Neutrophil (primary cell): Measurements from ENCODE around the gene EP400.

Experiments
- H3K27ac ChIP-seq: fragments of 200-600 bp; sonication (generic); 2 replicates; pipeline ENCODE4 v1.5.1; 2016; ENCODE audit warnings: mild to moderate bottlenecking, moderate library complexity
- H3K27me3 ChIP-seq: fragments of 200-600 bp; sonication (generic); 2 replicates; pipeline ENCODE4 v1.6.0; 2016; ENCODE audit warnings: mild to moderate bottlenecking
- H3K36me3 ChIP-seq: fragments of 200-600 bp; sonication (generic); 2 replicates; pipeline ENCODE4 v1.5.1; 2017
- H3K4me1 ChIP-seq, 2 experiments: fragments of 200-600 bp in 1 of 2; sonication (generic) in 1 of 2; 1 replicate in 1 of 2; 2 replicates in 1 of 2; pipeline versions ENCODE4 v1.5.1 to v1.6.1; 2013 to 2016; ENCODE audit warnings: low read depth in 1 of 2, low read length in 1 of 2, mild to moderate bottlenecking in 1 of 2, moderate library complexity in 1 of 2; ENCODE audit not compliant: control insufficient read depth in 1 of 2, insufficient read depth in 1 of 2
- H3K4me3 ChIP-seq, 2 experiments: fragments of 200-600 bp in 1 of 2; sonication (generic) in 1 of 2; 1 replicate in 1 of 2; 2 replicates in 1 of 2; pipeline ENCODE4 v1.5.1; 2013 to 2016; ENCODE audit warnings: low read depth in 1 of 2, low read length in 1 of 2, mild to moderate bottlenecking in 1 of 2, moderate library complexity in 1 of 2
- H3K9me3 ChIP-seq: fragments of 200-600 bp; sonication (generic); 2 replicates; pipeline ENCODE4 v1.5.1; 2016
- CTCF ChIP-seq: fragments of 200-600 bp; sonication (generic); IDR thresholded peaks from 2 replicates; pipeline ENCODE4 v1.5.1; 2016; ENCODE audit warnings: antibody characterized with exemption

Gene EP400

GRCh38 chr12:132014092-132014914 is 64.6 kb downstream of the EP400 start:
- no peak for TF ChIP-seq CTCF
- no peak overlapping the region for H3K27ac ChIP-seq
- H3K36me3 ChIP-seq: peaks cover 95% of the 10 kb centered on the region
- no peaks in the 10 kb centered on the region for H3K9me3 ChIP-seq
- no peaks in the 10 kb centered on the region for H3K4me1 ChIP-seq
- no peaks in the 10 kb centered on the region for H3K27me3 ChIP-seq
- no peak overlapping the region for H3K4me3 ChIP-seq

DNA sequence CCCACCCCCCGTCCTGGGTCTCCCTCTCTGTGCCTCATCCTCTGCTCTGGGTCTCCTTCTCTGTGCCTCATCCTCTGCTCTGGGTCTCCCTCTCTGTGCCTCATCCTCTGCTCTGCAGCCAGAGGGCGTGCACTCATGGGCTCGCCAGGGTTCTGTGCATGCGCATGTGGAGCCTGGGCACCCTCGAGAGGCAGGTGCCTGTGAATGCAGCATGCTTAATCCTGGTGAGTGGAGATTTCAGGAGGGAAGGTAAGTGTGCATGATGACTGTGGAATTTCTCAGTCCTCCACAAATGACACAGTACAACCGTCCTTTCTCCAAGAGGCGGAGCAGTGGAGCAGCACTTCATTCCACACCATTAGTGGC is 65.2 kb downstream of the EP400 start:
- Histone ChIP-seq H3K27ac (no peak overlapping the region), H3K9me3 (no peaks in the 10 kb centered on the region), H3K36me3 (peaks cover 99% of the 10 kb centered on the region), H3K4me3 (no peak overlapping the region), H3K4me1 (no peaks in the 10 kb centered on the region), H3K27me3 (no peaks in the 10 kb centered on the region)
- no peak for TF ChIP-seq CTCF

GRCh38 chr12:132015686-132016430 is 66.1 kb downstream of the EP400 start:
- no peaks in the 10 kb centered on the region for H3K27me3 ChIP-seq
- H3K27ac ChIP-seq: no peak overlapping the region
- TF ChIP-seq CTCF: no peak
- no peaks in the 10 kb centered on the region for H3K4me1 ChIP-seq
- peaks cover 99% of the 10 kb centered on the region for H3K36me3 ChIP-seq
- no peaks in the 10 kb centered on the region for H3K9me3 ChIP-seq
- H3K4me3 ChIP-seq: no peak overlapping the region

DNA sequence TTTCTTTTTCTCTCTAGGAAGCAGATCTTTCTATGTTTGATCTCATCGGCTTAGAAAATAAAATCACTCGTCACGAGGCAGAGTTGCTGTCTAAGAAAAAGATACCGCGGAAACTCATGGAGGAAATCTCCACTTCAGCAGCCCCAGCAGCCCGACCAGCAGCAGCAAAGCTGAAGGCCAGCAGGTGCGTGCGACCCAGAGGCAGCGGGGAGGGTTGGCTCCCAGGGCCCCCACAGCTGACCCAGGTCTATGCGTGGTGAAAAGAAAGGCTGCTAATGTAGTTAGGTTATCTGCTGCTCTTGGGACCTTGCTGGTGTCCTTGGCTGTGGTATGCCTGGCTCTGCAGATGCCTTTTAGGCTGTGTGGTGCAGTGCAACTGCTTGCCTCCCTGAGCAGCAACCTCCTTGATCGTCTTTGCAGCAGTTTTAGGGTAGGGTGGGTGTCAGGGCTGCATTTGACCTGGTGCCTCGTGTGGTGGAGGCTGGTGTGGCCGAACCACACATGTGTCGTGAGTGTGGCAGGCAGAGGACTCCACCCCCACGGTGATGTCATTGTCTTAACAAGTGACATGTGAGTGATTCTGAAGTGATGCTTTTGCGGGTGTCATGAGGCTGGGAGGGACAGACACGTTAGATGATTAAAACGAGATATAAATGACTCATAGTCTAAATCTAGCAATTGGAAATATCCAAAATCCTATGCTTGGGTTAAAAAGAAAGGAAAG is 68.6 kb downstream of the EP400 start:
- TF ChIP-seq CTCF: no peak
- no peak overlapping the region for H3K27ac ChIP-seq
- no peaks in the 10 kb centered on the region for H3K27me3 ChIP-seq
- peaks cover 89% of the 10 kb centered on the region for H3K36me3 ChIP-seq
- no peak overlapping the region for H3K4me3 ChIP-seq
- H3K9me3 ChIP-seq: no peaks in the 10 kb centered on the region
- no peaks in the 10 kb centered on the region for H3K4me1 ChIP-seq

DNA sequence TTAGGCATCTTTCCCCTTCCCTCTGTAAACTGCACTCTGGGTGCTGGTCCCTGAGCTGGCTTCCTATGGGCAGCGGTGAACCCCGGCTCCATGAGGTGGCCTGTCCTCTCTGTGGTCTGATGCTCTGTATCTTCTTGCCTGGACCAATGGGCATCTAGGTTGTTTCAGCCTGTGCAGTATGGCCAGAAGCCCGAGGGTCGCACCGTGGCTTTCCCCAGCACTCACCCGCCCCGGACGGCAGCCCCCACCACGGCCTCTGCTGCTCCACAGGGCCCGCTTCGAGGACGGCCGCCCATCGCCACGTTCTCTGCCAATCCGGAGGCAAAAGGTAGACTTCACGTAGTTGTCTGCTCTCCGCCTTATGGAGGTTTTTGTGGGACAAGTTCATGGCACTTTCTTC is 70.1 kb downstream of the EP400 start:
- H3K27me3 ChIP-seq: no peaks in the 10 kb centered on the region
- H3K36me3 ChIP-seq: peaks cover 88% of the 10 kb centered on the region
- H3K4me3 ChIP-seq: no peak overlapping the region
- peaks cover 0 to 3% of the 10 kb centered on the region in 2 experiments for H3K4me1 ChIP-seq
- no peaks in the 10 kb centered on the region for H3K9me3 ChIP-seq
- TF ChIP-seq CTCF: no peak
- H3K27ac ChIP-seq: no peak overlapping the region
